RWPE2 (cell line): ENCODE data around the gene ARMC2.

Source experiments
- ATAC-seq: fragments of 200-7000 bp; cut with Tn5 transposase; 3 replicates; pipeline ENCODE4 v1.9.1; 2021; ENCODE audit warnings: low read depth
- DNase-seq: peaks from one replicate; pipeline ENCODE4 v3.0.0-alpha.2; 2020; ENCODE audit warnings: low spot score
- H3K27ac ChIP-seq: fragments of 450-650 bp; 2 replicates; pipeline ENCODE4 v1.5.1; 2017; ENCODE audit warnings: mild to moderate bottlenecking; ENCODE audit not compliant: poor library complexity, severe bottlenecking
- H3K27me3 ChIP-seq: fragments of 250-450 bp; sonication (Bioruptor Pico); 2 replicates; pipeline ENCODE4 v1.5.1; 2021; ENCODE audit warnings: mild to moderate bottlenecking, moderate library complexity; ENCODE audit not compliant: insufficient read depth, poor library complexity, severe bottlenecking
- H3K36me3 ChIP-seq: fragments of 250-450 bp; sonication (Bioruptor Pico); 2 replicates; pipeline ENCODE4 v1.5.1; 2020; ENCODE audit warnings: low read depth, mild to moderate bottlenecking, moderate library complexity
- H3K4me1 ChIP-seq: fragments of 250-450 bp; sonication (Bioruptor Pico); 2 replicates; pipeline ENCODE4 v1.5.1; 2021; ENCODE audit warnings: mild to moderate bottlenecking, moderate library complexity; ENCODE audit not compliant: insufficient read depth, poor library complexity, severe bottlenecking
- H3K4me3 ChIP-seq: fragments of 250-450 bp; sonication (Bioruptor Pico); 2 replicates; pipeline ENCODE4 v1.5.1; 2021; ENCODE audit warnings: mild to moderate bottlenecking, moderate library complexity; ENCODE audit not compliant: severe bottlenecking
- H3K9me3 ChIP-seq: fragments of 250-450 bp; sonication (Bioruptor Pico); 2 replicates; pipeline ENCODE4 v1.5.1; 2021; ENCODE audit warnings: mild to moderate bottlenecking, moderate library complexity; ENCODE audit not compliant: severe bottlenecking
- TF ChIP-seq, protein P1 (sequence below): fragments of 450-650 bp; IDR thresholded peaks from one replicate; pipeline ENCODE4 v1.5.1; 2017; ENCODE audit warnings: mild to moderate bottlenecking, moderate library complexity; ENCODE audit not compliant: poor library complexity, severe bottlenecking

ARMC2 gene

DNA sequence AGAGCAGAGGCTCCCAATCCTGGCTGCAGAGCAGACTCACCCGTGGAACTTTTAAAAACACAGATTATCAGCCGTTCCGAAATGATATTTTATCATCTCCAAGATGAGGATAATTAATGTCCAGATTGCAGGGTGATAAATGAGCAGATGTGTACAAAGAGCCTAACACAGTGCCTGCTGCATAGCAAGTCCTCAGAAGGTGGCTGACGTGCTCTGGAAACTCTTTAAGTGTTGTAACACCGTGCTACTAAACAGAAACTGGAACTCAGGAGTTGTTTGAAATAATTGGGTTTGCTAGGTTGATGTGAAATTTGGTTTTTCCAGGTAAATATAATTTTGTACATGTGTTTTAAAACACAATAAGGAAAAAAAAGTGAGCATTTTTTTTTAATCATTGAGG, 118.0 kb downstream of the ARMC2 start:
- Histone ChIP-seq H3K27me3 (no peaks in the 10 kb centered on the region), H3K4me1 (no peaks in the 10 kb centered on the region), H3K4me3 (no peak overlapping the region), H3K27ac (no peak overlapping the region), H3K9me3 (no peaks in the 10 kb centered on the region), H3K36me3 (no peaks in the 10 kb centered on the region)
- DNase-seq, result no peak
- ATAC-seq, result no peak
- TF ChIP-seq, protein P1, sequence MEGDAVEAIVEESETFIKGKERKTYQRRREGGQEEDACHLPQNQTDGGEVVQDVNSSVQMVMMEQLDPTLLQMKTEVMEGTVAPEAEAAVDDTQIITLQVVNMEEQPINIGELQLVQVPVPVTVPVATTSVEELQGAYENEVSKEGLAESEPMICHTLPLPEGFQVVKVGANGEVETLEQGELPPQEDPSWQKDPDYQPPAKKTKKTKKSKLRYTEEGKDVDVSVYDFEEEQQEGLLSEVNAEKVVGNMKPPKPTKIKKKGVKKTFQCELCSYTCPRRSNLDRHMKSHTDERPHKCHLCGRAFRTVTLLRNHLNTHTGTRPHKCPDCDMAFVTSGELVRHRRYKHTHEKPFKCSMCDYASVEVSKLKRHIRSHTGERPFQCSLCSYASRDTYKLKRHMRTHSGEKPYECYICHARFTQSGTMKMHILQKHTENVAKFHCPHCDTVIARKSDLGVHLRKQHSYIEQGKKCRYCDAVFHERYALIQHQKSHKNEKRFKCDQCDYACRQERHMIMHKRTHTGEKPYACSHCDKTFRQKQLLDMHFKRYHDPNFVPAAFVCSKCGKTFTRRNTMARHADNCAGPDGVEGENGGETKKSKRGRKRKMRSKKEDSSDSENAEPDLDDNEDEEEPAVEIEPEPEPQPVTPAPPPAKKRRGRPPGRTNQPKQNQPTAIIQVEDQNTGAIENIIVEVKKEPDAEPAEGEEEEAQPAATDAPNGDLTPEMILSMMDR, result no peak

DNA sequence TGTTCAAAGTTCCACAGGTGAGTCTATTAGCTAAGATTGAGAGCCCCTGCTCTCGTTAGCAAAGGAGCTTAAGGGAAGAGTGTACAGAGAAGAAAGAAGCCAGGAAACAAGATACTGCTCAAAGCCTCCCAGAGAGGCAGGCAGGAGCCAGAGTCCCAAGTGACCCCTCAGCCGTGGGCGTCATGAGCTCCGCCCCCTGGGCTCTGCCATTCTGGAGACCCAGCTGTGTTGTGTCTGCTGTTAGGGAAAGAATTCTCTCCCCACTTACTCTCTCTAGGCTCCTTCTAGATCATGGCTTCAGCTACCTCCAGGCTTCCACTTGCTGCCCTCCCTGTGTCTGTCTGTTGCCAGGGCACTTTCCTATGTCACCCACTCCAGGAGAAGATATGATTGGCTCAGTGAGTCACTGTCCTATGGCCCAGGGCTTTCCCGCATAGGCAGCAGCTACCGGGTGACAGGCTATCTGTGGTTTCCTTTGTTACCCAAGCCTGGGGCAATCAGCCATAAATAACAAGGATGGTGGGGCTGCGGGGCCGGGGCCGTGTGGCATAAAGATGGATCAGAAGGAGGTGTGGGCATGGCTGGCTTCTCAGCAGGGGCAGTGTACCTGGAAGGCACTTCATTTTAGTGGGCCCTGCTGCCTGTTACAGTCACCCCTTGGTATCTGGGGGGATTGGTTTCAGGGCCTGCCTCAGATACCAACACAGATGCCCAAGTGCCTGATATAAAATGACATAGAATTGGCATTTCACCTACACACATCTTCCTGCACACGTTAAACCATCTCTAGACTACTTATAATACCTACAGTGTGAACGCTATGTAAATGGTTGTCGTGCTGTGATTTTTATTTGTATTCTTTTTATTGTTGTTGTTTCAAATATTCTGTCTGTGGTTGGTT, 118.9 kb downstream of the ARMC2 start:
- Histone ChIP-seq H3K27me3 (no peaks in the 10 kb centered on the region), H3K4me3 (no peak overlapping the region), H3K36me3 (no peaks in the 10 kb centered on the region), H3K4me1 (no peaks in the 10 kb centered on the region), H3K9me3 (no peaks in the 10 kb centered on the region), H3K27ac (no peak overlapping the region)
- TF ChIP-seq, protein P1, result no peak
- no peak for DNase-seq
- ATAC-seq, result peak; percentile 35

DNA sequence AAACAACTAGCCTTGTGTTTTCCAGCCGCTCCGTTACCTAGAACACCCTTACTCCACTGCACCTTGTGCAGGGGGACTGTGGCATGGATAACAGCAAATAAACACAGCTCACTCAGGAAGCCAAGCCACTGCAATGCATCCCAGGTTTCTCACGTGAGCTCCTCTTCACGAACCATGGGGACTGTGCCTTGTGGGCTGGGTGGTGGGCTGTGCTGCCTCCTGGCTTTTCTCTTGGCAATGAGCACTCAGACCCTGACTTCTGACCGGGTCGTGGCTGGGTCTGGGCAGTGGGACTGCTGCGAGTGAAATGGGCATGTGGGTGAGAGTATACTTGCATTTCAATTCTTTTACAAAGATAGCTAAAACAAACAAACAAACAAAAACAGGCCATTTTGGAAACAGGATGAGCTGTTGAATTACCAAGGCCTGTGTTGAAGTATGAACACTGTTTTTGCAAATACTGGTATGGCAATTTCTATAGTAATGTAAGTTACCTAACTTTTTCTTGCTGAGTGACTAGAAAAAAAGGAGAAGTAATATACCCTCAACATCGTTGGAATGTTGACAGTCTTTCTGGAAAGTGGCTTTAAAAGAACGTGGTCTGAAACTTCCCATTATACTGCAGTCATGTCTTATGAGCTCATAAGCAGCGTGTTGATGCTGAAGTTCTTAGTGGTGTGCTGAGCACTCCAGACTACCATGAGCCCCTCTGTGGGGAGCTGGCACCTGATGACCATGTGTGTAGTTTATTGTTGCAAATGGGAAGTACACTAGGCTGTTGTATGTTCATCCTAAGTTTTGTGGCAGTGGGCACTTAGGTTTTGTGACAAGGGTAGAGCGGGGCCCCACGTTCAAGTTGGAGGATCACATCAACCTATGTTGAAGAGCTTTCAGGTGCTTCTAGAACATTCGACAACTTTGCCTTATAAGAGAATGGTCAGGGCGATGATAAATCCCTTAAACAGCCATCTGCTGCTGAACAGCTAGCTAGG, 120.4 kb downstream of the ARMC2 start:
- no peaks in the 10 kb centered on the region for H3K9me3 ChIP-seq
- no peak for ATAC-seq

DNA sequence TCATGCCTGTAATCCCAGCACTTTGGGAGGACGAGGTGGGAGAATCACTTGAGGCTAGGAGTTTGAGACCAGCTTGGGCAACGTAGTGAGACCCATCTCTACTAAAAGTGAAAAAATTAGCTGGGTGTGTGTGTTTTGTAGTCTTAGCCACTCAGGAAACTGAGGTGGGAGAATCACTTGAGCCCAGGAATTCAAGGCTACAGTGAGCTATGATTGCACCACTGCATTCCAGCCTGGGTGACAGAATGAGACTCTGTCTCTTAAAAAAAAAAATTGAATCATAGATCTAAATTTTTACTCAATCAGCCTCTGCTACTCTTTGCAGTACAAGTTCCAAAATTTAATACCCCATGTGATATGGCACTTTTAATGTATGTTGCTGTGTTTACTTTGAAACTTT, 121.6 kb downstream of the ARMC2 start:
- no peak for ATAC-seq
- H3K9me3 ChIP-seq, result no peaks in the 10 kb centered on the region
- TF ChIP-seq, protein P1, result no peak
- H3K27ac ChIP-seq, result no peak overlapping the region
- no peak for DNase-seq
- H3K4me3 ChIP-seq, result no peak overlapping the region
- H3K27me3 ChIP-seq, result no peaks in the 10 kb centered on the region
- no peaks in the 10 kb centered on the region for H3K4me1 ChIP-seq
- H3K36me3 ChIP-seq, result no peaks in the 10 kb centered on the region

More for the DNA sequence above, 120.4 kb downstream of the ARMC2 start:
- H3K4me3 ChIP-seq, result no peak overlapping the region
- no peak for DNase-seq
- no peaks in the 10 kb centered on the region for H3K27me3 ChIP-seq
- TF ChIP-seq, protein P1, result no peak
- no peaks in the 10 kb centered on the region for H3K4me1 ChIP-seq
- H3K27ac ChIP-seq, result no peak overlapping the region
- H3K36me3 ChIP-seq, result no peaks in the 10 kb centered on the region
